Right lobe of liver (tissue), 6 donors: ENCODE results near the gene PDE9A. TPM values are rescaled to one million over a fixed set of nuclear protein-coding genes. Genes with fewer than 3 reads are reported as not detected.
A peak's percentile ranks its signal among the peaks of the same experiment; 100 is the strongest.

Experiments used
- ATAC-seq, 4 donors: fragments of 200-7000 bp; cut with Tn5 transposase; one replicate each; pipeline ENCODE4 v1.9.1; 2020; ENCODE audit warnings: mild to moderate bottlenecking in 4 of 4, moderate library complexity in 4 of 4
- DNase-seq, 3 donors: peaks; one replicate each; pipeline ENCODE4 v3.0.0-alpha.2; 2020
- H3K27ac ChIP-seq, 3 donors: fragments of 200-600 bp; one replicate each; pipeline ENCODE4 v1.8.0; 2022
- H3K27me3 ChIP-seq, 2 donors: fragments of 200-600 bp; one replicate each; pipeline ENCODE4 v1.8.0; 2022
- H3K36me3 ChIP-seq, 4 donors: fragments of 200-600 bp; sonication (generic) in 1 of 4; one replicate each; pipeline versions ENCODE4 v1.5.1 to v1.8.0; 2017 to 2022; ENCODE audit warnings: control low read depth in 1 of 4
- H3K4me1 ChIP-seq, 4 donors: fragments of 200-600 bp; sonication (generic) in 1 of 4; one replicate each; pipeline versions ENCODE4 v1.5.1 to v1.8.0; 2017 to 2022; ENCODE audit warnings: control low read depth in 1 of 4
- H3K4me3 ChIP-seq, 3 donors: fragments of 200-600 bp; one replicate each; pipeline ENCODE4 v1.8.0; 2022
- H3K9me3 ChIP-seq, 4 donors: fragments of 200-600 bp; sonication (generic) in 1 of 4; one replicate each; pipeline versions ENCODE4 v1.5.1 to v1.8.0; 2017 to 2022; ENCODE audit warnings: control low read depth in 1 of 4
- POLR2A ChIP-seq: fragments of 450-650 bp; IDR thresholded peaks from one replicate; pipeline ENCODE4 v1.6.1; 2017; ENCODE audit warnings: antibody characterized with exemption, mild to moderate bottlenecking
- WGBS: methylation state at CpG from one replicate; pipeline ENCODE4 v1.1.6; 2018; ENCODE audit warnings: low coverage, low lambda C conversion rate; ENCODE audit not compliant: insufficient coverage; ENCODE audit errors: missing lambda C conversion rate; 5-methylcytosine and 5-hydroxymethylcytosine counted together
- intact Hi-C, 2 donors: fragments of 100-400 bp; cut with DNase I; formaldehyde crosslinking; loops; one replicate each; pipeline versions ENCODE4 v1.11.2 to v1.14.1; 2022
- total RNA-seq, 6 experiments: library from RNA; depleted of rRNA in 2 of 6; stranded (reverse); fragments of >200 nt in 2 of 6; fragmentation: NEBNext Ultra II Directional in 3 of 6; extraction: Animal tissue kit (Norgen Biotek cat#: 25700) in 3 of 6; gene quantifications; one replicate each; pipeline versions ENCODE4 v1.1.0 to v1.2.4, GENCODE V29; 2016 to 2023
- TF ChIP-seq, protein P1 (sequence below), 4 donors: fragments of 200-600 bp in 3 of 4; fragments of 450-650 bp in 1 of 4; IDR thresholded peaks; one replicate each; pipeline versions ENCODE4 v1.5.1 to v1.8.0; 2016 to 2022; ENCODE audit warnings: antibody characterized with exemption in 4 of 4, mild to moderate bottlenecking in 2 of 4
- donor health status: DM: no; HTN: yes; CAD: no.
- donor health status: DM: no; HTN: no; CAD: no.
- donor health status: DM: no; HTN: no; CAD: no.
- donor health status: DM: no; HTN: yes; CAD: no.
- donor health status: DM: no; HTN: yes; CAD: no.

Gene PDE9A
- total RNA-seq, 6 experiments from 2014 or later, result 1.1 to 5.9 (median 3.3) TPM

DNA sequence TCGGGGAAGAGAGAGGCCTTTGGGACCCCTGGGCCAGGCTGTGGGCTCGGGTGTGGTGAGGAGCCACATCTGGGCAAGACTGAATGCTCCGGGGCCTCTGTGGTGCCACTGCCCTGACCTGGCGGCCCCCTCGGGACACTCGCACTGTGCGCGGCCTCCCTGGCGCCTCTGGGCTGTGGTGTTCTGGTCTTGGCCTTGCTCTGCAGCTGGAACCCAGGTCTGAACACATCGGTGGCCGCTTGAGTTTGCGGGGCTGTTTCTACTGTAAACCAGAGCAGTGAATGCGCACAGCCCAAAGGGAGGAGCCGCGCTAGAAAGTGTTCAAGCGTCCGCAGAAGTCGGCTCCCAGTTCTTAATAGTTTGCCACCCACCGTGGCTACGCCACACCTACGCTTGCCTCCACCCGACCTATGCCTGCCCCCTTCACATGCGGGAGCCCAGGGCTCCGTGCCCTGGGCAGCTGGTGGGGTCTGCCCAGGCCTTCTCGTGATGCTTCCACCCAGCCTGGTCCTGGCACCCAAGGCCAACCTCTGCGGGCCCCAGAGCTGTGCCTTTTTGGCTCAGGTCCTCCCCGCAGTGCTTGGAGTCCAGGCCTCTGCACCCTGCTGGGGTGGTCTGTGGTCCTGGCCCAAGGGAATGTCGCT lies 4.4 kb downstream of the PDE9A start:
- Histone ChIP-seq H3K4me3 (no peak overlapping the region), H3K27ac (no peak overlapping the region), H3K27me3 (no peaks in the 10 kb centered on the region), H3K9me3 (no peaks in the 10 kb centered on the region), H3K36me3 (no peaks in the 10 kb centered on the region), H3K4me1 (peaks cover 0 to 12% (median 2%) of the 10 kb centered on the region in 4 donors)
- 75% methylated on average over 2 of the region's 28 CpGs for WGBS
- intact Hi-C loops, result loop anchor here (10.0 kb wide), 3 partner anchors 147 to 177 kb away; no protein-coding TSS in a partner anchor
- TF ChIP-seq POLR2A, result no peak
- TF ChIP-seq, protein P1, sequence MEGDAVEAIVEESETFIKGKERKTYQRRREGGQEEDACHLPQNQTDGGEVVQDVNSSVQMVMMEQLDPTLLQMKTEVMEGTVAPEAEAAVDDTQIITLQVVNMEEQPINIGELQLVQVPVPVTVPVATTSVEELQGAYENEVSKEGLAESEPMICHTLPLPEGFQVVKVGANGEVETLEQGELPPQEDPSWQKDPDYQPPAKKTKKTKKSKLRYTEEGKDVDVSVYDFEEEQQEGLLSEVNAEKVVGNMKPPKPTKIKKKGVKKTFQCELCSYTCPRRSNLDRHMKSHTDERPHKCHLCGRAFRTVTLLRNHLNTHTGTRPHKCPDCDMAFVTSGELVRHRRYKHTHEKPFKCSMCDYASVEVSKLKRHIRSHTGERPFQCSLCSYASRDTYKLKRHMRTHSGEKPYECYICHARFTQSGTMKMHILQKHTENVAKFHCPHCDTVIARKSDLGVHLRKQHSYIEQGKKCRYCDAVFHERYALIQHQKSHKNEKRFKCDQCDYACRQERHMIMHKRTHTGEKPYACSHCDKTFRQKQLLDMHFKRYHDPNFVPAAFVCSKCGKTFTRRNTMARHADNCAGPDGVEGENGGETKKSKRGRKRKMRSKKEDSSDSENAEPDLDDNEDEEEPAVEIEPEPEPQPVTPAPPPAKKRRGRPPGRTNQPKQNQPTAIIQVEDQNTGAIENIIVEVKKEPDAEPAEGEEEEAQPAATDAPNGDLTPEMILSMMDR (IDR thresholded peaks at IDR 0.05), result no peak
- ATAC-seq (no peak), DNase-seq (peak in 1 of 3 donors; percentile 49)

GRCh38 chr21:42658320-42659105 lies 5.1 kb downstream of the PDE9A start:
- no peak for ATAC-seq
- no peak overlapping the region for H3K4me3 ChIP-seq
- TF ChIP-seq, protein P1 (IDR thresholded peaks at IDR 0.05), result no peak
- no peak for TF ChIP-seq POLR2A
- H3K27ac ChIP-seq, result no peak overlapping the region
- peaks cover 0 to 12% (median 0%) of the 10 kb centered on the region in 4 donors for H3K4me1 ChIP-seq
- H3K36me3 ChIP-seq, result no peaks in the 10 kb centered on the region
- WGBS, result 87% methylated on average over 11 of the region's 16 CpGs
- peak in 1 of 3 donors; percentile 40 for DNase-seq
- H3K9me3 ChIP-seq, result no peaks in the 10 kb centered on the region
- no peaks in the 10 kb centered on the region for H3K27me3 ChIP-seq
- intact Hi-C loops, result loop anchor here (10.0 kb wide), 3 partner anchors 146 to 176 kb away; no protein-coding TSS in a partner anchor

DNA sequence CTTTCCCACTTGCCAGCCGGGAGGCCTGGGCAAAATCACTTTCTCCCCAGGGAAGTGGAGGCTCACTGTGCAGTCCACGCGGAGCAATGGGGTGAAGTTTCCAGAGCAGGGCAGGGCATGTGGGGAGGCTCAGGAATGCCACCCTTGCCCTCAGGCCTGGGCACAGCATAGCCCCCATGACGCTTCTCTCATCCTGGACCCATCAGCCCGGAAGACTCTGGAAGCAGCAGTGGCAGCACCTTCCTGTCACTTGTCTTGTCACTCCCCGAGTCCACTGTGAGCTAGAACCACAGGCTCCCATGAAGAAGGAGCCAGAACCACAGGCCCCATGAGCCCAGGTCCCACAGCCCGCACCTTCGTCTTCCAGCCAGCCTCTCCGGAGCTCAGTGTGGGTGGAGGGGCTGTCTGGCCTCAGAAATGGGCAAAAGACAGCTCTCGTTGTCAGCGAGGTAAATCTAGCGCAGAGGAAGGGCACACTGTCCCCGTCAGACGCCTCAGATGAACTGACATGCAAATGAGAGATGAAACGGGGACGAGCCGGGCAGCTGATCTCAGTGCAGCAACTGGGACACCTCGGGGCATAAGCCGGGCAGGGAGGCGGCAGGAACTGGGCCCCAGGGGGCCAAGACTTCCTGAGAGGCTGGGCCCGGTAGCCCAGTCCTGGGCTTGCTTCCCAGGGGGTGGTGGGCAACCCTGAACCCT lies 6.1 kb downstream of the PDE9A start:
- Histone ChIP-seq H3K9me3 (no peaks in the 10 kb centered on the region), H3K4me1 (peaks cover 0 to 3% (median 0%) of the 10 kb centered on the region in 4 donors), H3K27ac (no peak overlapping the region), H3K4me3 (no peak overlapping the region), H3K36me3 (no peaks in the 10 kb centered on the region), H3K27me3 (no peaks in the 10 kb centered on the region)
- ATAC-seq, result no peak
- WGBS, result 90% methylated on average over 2 of the region's 21 CpGs
- DNase-seq, result peak in 1 of 3 donors; percentile 51
- intact Hi-C loops, result loop anchor here (10.0 kb wide), 3 partner anchors 145 to 175 kb away; no protein-coding TSS in a partner anchor
- TF ChIP-seq, protein P1 (IDR thresholded peaks at IDR 0.05), result no peak
- TF ChIP-seq POLR2A, result no peak

DNA sequence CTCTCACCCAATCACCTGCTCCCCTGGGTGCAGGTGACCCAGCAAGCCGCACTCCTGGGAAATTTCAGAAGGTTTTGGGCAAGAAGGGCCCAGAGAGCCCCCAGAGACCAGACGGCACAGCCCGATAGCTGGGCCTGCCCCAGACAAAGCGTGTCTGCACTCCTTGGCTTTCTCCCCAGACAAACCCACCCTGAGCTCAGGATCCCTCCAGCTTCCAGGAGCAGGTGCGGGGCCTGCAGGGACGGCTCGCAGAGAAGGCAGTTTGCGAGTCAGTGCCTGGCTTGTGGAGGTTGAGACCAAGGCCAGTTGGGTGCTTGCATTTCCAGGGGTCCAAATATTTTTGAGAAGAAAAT lies 6.7 kb downstream of the PDE9A start:
- DNase-seq (peak in 1 of 3 donors; percentile 27), ATAC-seq (no peak)
- H3K4me1 ChIP-seq, result no peaks in the 10 kb centered on the region
- H3K9me3 ChIP-seq, result no peaks in the 10 kb centered on the region
- no peaks in the 10 kb centered on the region for H3K36me3 ChIP-seq
- no peak overlapping the region for H3K27ac ChIP-seq
- 94% methylated on average over 2 of the region's 8 CpGs for WGBS
- no peaks in the 10 kb centered on the region for H3K27me3 ChIP-seq
- no peak overlapping the region for H3K4me3 ChIP-seq
- intact Hi-C loops, result no loop called here
- TF ChIP-seq, protein P1 (IDR thresholded peaks at IDR 0.05), result no peak
- TF ChIP-seq POLR2A, result no peak
